IPS-NIHi11 (cell line): ENCODE results near the gene NDST3.
"Not testable (repeated sequence)": the region's sequence is repeated elsewhere in the genome, so short reads cannot be mapped to it uniquely, and the experiment has no call there.

Experiments
- DNase-seq: peaks from one replicate; pipeline ENCODE4 v3.0.0; 2012; ENCODE audit warnings: mixed read lengths, low spot score

Gene NDST3

DNA sequence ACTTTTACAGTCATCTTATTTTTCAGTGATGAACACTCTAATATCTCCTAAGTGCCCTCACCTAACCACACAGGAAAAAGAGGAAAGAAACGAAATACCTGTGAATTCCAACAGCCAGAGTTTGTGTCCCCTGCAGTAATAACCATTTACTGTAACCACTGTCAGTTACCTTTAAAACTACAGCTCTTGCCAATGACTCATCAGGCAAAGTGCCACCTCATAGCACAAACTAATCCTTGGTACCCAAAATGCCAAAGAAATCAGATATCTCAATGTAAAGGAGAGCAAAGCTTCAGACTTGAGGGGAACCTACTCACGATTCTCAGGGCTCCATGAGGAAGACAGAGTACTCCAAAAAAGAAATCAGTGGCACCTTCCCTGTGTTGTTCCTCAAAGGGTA, 146.5 kb downstream of the NDST3 start:
- no peak for DNase-seq

DNA sequence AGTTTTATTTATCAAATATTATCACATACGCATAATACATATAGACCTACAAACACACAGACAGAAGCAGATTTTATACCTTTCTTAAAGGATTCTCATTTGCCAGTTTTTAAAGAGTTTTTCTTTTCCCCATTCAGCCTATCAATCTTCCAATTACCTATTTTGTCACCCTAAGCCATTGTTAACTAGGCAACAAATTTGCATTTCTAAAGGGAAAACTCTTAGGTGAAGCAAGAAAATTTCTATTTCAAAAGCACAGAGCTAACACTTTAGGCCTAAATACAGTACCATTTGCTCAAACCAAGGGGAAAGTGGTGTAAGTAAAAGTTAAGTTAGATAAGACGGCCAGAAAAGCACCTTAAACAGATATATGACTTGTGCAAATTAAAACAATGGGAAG, 156.6 kb downstream of the NDST3 start:
- no peak for DNase-seq

DNA sequence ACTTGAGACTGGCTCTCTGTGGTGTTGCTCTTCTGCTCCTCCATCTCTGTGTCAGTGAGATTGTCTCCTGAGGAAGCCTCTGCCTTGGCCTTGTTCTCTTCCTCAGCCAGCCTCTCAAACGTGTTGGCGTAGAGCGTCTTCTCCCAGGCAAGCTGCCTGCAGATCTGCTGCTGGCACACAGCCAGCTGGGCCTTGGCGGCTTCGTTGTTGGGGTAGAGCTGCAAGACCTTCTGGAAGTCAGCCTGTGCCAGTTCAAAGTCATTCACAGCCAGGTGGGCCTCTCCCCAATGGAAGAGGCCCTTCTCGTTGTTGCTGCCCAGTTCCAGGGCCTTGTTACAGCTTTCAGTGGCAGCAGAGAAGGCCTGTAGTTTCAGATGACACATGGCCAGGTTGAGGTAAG, 159.1 kb downstream of the NDST3 start:
- DNase-seq = no peak

DNA sequence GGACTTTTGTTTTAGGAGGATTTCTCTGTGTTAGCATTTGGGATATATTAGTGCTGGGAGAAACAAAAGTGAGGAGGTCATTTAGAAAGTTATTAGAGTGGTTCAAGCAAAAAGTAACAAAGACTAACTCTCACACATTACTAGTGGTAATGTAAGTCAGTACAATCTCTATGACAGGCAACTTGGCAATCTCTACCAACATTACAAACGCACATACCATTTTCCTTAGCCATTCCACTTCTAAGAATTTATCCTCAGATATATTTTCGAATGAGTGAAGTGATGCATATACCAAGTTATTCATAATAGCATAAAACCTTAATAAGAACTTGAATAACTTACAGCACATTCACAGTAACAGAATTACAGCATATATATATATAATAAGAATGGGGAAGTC, 172.3 kb downstream of the NDST3 start:
- no peak for DNase-seq

DNA sequence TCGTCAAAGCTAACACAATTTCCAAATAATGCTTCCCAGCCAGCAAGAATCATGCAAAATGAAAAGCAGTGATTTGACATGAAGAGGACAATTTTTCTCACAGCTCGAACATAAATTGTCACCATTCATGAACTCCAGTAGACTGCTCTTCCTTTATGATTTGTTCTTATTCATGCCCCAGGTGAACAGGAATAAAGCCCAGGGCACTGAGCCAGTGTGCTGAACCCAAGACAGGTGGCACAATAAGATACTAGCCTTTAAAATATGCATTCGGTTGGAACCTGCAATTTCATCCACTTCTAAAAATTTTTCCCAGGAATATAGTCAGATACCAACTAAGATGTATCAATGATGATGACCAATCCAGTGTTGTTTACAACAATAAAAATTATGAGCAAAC, 178.8 kb downstream of the NDST3 start:
- DNase-seq = no peak

DNA sequence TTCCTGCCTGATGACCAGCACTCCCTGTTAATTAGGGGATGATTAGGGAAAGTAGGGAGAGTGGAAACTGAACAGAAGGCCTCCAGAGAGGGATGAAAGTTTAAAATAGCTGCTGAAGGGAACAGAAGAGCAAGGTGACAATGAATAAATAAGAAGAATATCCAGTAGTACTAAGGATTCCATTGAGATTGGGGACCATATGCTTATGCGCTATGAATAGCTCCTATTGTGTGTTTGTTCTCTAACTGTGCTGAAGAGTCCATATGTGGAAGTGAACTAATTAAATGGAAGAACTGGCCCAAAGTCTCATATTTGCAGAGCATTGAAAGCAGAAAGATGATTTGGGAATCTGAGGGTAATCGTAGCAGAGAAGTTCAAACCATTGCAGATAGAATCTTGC, 181.5 kb downstream of the NDST3 start:
- DNase-seq = no peak

DNA sequence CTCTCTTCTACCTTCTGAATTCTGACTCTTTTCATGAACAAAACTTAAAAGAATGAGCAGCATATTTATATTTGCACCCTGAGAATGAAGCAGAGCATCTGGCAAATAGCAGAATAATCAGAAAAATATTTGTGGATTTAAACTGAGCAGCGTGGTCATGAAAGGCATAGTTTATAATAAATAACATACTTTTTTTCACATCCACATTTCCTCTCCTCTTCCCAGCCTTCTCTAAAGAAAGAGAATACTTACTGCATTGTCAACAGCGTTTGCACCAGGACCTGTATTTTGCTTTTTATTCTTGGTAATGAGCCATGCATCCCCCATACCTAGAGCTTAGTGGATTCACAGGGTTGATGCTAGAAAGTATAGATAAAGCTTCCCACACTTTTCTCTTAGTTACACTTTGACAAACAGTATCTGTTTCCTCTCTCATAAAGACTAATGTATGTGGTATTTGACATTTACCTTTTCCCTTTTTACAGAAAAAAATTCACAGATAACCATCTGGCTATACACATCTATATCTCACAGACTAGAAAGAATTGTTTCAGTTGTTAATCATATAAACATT, 187.0 kb downstream of the NDST3 start:
- DNase-seq = no peak

DNA sequence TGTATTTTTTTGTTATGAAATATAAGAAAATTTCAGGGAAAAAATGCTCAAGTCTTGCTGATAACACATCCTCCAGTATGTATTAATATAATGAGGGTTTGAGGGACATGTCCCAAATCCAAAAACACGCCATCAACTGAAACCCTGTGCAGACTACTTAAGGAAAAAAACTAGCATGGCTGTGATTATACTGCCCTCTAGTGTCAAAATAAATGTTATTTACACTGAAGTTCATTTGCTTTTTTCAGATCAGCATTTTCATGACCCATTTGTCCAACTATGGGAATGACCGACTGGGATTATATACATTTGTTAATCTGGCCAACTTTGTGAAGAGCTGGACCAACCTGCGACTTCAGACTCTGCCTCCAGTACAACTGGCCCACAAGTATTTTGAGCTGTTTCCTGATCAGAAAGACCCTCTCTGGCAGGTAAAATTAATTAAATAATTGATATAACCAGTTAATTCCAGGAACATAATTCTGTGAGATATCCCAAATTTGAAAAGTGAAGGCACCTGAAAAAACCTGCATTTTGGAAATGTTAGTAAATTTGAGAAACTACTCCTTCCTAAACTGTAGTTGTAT, 190.1 kb downstream of the NDST3 start:
- peak; percentile 37 for DNase-seq

DNA sequence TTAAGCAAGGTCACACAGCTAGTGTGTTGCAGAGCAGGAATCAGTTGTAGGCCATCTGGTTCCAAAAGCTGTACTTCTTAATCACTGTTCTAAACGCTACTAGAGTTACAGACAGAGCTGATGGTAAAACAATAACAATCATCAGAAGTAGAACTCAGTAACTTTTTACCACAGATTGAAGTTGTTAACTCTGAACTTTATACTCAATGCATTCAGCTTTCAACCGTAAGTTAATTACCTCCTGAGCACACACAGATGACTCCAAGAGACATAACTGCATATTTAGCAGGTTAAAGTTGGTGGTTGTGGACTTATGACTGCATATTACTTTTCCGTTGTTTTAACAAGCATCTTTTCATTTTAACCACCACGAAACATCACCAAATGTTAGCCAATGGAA, 191.2 kb downstream of the NDST3 start:
- DNase-seq = no peak

DNA sequence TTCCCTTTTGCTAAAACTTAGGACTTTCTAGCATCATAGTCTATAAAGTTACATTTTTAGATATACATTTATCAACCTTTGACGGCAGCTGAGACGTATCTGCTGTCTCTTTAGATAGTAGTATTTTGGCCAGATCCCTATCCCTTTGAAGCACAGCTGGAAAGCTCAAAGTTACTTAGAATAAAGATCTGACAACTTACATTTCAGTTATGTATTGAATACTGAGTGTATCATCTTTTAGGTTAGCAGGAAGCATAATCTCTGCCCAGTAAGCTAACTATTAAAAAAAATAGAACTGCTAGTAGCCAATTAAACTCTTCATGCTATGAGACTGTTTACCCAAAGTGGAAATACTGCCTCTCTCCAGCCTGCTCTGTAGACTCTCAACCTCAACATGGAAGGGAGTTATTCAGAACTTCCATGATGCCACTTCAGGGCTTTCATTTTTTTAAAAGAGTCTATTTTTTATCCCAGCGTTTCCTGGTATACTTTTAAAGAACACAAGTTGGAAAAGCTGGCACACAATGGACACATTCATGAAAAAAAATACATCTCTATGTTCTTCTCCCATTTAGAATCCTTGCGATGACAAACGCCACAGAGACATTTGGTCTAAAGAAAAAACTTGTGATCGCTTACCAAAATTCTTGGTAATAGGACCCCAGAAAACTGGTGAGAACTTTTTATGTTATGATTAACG, 192.2 kb downstream of the NDST3 start:
- DNase-seq = no peak

DNA sequence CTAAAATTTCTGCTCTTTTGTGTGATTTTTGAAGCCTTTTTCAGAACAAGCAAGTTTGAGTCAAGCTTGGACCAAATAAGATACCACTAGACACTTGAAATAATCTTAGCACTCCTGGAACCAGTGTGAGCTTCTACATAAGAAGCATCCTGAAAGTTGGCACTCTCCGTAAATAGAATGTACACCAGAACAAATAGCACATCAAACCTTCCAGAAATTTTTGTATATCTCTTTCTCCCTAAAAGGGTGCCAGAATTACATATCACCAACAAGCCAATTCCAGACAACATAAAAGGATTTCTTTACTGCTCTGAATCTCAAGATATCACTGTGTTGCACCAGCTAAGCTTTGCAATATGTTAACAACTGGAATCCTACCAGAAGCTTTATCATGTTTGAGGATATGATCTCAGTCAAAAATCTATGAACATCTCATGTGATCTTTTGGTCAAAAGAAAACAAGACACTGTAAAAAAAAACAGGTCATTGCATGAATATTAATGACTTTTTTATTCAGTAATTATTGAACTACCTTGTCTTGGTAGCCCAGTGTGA, 201.4 kb downstream of the NDST3 start:
- DNase-seq = no peak

DNA sequence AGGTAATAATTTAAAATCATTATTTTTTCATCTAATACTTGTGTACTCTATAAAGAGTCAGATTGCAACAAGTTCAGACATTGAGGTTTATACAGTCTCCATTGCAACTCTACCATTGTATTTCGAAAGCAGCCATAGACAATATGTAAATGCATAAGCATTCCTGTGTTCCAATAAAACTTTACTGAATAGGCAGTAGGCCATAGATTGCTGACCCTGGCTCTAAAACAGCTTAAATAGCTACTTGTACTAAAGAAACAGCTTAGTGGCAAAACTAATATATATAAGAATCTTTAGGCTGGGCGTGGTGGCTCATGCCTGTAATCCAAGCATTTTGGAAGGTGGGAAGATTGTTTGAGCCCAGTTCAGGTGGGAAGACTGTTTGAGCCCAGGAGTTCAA, 203.2 kb downstream of the NDST3 start:
- DNase-seq = no peak

DNA sequence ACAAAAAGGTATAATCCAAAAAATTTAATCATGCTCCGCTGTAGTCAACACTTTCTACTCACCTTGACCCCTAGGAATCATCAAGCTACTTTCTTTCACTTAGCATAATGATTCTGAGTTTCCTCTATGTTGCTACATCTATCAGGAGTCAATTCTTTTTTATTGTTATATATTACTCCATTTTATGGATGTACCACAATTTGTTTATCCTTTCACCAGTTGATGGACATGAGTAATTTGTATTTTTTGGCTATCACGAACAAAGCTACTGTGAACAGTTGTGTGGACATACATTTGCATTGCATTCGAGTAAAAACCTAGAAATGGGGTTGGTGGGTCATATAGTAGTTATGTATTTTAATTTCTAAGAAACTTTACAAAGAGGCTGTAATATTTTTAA, 215.6 kb downstream of the NDST3 start:
- no peak for DNase-seq

DNA sequence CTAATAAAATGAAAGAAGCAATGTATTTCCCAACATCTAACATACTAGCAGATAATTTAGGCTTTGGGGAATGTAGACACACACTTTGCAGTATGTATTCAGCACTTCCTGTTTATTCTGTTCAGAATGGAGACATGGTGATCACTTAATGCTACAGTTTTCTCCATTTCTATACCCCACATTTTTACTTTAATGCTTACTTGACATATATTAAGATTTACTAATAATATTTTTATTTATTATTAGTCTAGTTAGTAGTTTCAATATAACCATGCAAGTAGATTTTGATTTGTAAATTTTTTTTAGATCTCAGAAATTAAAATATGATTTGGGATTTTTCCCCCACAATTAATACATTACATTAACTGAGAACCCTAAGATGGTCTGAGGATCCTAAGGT, 220.1 kb downstream of the NDST3 start:
- no peak for DNase-seq

DNA sequence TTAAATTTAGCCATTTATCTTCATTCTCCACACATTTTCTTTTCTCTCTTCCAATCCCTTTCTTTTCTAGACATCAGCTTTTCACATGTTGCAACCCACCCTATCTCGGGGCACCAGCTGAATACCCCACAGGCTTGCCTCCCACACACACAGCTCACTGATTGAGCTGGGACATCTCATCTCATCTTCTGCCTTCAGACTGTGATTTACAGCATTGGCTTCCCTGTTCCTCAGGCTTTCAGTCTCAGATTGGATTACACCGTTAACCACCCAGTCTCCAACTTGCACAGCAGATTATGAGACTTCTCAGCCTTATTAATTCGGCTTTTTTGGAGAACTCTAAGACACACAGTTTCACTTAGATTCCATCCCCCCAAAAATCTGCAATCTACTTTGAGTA, 224.8 kb downstream of the NDST3 start:
- no peak for DNase-seq

DNA sequence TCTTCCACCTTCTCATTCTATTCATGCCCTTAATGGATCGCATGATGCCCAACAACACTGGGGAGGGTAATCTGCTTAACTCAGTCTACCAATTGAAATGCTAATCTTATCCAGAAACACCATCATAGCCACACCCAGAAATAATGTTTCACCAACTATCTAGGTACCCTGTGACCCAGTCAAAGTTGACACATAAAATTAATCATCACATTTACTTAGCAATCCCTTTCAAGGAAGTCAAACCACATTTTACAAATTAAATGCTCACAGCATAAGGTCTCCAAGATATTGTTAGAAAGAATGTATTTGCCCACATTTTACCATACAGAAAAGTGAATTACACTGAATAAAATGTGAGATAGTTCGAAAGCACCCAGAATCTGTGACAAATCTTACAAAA, 226.0 kb downstream of the NDST3 start:
- DNase-seq = no peak

DNA sequence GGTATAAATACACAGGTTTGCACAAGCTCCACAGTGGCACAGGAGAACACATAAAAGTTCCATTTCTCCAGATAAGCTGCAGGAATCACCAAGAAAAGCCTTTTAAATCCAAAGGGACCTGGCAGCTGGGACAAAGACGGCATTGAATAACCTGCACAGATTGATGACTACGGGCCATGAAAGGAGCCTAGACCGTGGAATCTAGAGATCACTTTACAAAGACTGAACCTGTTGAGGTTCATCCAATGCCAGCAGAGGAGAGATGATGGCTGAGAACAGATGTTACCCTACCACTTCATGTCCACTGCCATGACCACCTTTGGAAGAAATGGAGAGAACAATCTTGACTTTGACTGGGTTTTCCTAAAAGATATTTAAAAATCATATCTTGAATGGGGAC, 229.8 kb downstream of the NDST3 start:
- no peak for DNase-seq

DNA sequence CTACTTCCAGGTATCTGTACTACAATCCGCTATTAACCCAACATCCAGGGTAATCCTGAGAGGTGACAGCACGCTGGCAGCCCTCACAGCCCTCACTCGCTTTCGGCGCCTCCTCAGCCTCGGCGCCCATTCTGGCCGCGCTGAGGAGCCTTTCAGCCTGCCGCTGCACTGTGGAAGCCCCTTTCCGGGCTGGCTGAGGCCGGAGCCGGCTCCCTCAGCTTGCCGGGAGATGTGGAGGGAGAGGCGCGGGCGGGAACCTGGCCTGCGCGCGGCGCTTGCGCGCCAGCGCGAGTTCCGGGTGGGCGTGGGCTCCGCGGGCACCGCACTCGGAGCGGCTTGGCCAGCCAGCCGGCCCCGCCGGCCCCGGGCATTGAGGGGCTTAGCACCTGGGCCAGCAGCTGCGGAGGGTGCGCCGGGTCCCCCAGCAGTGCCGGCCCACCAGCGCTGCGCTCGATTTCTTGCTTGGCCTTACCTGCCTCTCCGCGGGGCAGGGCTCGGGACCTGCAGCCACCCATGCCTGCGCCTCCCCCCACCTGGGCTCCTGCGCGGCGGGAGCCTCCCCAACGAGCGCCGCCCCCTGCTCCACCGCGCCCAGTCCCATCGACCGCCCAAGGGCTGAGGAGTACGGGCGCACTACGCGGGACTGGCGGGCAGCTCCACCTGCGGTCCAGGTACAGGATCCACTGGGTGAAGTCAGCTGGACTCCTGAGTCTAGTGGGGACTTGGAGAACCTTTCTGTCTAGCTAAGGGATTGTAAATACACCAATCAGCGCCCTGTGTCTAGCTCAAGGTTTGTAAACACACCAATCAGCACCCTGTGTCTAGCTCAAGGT, 231.2 kb downstream of the NDST3 start:
- no peak for DNase-seq

DNA sequence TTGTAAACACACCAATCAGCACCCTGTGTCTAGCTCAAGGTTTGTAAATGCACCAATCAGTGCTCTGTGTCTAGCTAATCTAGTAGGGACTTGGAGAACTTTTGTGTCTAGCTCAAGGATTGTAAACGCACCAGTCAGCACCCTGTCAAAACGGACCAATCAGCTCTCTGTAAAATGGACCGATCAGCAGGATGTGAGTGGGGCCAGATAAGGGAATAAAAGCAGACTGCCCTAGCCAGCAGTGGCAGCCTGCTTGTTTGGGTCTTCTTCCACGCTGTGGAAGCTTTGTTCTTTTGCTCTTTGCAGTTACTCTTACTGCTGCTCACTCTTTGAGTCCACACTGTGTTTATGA, 231.8 kb downstream of the NDST3 start:
- not testable (repeated sequence) for DNase-seq

DNA sequence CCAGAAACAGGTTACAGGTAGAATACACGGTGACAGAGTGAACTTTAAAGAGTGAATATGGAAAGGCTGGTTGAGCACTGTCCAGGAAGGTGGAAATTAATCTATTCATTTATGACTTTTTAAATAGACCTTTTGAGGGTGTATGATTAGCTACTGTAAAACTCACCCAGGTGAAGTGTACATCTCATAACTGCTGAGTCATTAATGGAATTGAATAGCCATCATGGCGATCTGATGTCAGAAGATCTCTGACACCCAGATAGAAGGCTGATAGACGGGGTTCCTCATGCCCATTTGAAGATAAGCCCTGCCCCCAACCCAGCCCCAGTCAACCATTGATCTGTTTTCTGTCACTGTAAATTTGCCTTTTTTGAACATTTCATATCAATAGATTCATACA, 234.5 kb downstream of the NDST3 start:
- DNase-seq = no peak

DNA sequence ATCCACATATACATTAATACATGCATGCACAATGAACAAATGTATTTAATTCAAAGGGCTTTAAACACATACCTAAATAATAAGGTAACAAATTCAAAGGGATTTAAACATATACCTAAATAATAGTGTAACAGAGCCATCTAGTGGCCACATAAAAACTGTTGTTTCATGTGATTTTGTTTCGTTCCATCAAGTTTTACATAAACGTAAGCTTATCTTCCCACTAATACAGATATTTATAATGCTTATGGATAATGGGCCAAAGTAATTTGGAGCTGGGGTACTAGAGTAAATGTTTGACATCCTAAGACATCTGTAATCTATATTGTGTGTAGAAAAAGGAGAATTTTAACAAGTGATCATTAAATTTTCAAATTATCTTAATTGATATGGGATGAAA, 236.2 kb downstream of the NDST3 start:
- DNase-seq = peak; percentile 27

DNA sequence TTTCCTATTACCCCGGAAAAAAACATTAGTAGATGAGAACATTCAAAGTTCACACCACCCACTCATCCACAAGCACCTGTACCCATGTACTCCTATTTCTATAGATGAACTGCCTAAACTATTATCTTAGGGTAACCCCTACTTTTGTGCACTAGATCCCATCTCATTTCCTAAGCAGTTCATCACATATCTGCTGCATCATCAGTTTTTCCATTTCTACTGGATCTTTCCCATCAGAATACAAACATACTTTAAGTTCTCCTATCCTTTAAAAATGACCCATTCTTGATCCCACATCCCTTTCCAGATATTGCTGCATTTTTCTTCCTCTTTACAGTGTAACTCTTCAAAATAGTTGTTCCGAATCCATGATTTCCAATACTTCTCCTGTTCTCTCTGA, 237.5 kb downstream of the NDST3 start:
- no peak for DNase-seq

DNA sequence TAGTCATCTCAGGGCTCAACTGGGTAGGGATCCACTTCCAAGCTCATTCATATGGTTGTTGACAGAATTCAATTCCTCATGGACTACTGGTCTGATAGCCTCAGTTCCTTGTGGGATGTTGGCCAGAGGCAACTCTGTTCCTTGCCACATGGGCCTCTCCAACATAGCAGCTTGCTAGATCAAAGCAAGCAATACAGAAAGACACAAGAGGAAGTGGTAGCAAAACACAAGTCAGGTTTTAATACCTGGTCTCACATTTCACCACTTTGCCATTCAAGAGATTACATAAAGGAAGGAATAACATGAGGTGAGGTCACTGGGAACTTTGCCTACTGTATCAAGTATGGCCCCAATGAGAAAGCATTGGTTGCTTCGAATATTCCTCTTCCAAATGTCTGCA, 239.4 kb downstream of the NDST3 start:
- no peak for DNase-seq
